Spleen (tissue), 11 donors: Measurements from ENCODE around the gene CAPN9. TPM values are rescaled to one million over a fixed set of nuclear protein-coding genes. Genes with fewer than 3 reads are reported as not detected.

Experiments used
- DNase-seq: peaks from one replicate; pipeline ENCODE4 v3.0.0-alpha.2; 2020
- H3K27ac ChIP-seq, 8 donors: fragments of 200-600 bp; sonication (generic) in 7 of 8; 1 replicate in 4 of 8; 2 replicates in 4 of 8; pipeline versions ENCODE4 v1.5.0 to v1.8.0; 2016 to 2021; ENCODE audit warnings: inconsistent platforms in 4 of 8, mild to moderate bottlenecking in 4 of 8, moderate library complexity in 1 of 8
- H3K27me3 ChIP-seq, 7 donors: fragments of 200-600 bp; sonication (generic) in 6 of 7; replicated peaks in 1 of 7; 1 replicate in 4 of 7; 2 replicates in 3 of 7; pipeline versions ENCODE4 v1.5.0 to v1.8.0; 2016 to 2021; ENCODE audit warnings: inconsistent platforms in 3 of 7, mild to moderate bottlenecking in 1 of 7
- H3K36me3 ChIP-seq, 6 donors: fragments of 200-600 bp; sonication (generic) in 5 of 6; 1 replicate in 4 of 6; 2 replicates in 2 of 6; pipeline versions ENCODE4 v1.5.0 to v1.8.0; 2016 to 2021; ENCODE audit warnings: inconsistent platforms in 2 of 6
- H3K4me1 ChIP-seq, 6 donors: fragments of 200-600 bp; sonication (generic) in 5 of 6; 1 replicate in 3 of 6; 2 replicates in 3 of 6; pipeline versions ENCODE4 v1.5.0 to v1.8.0; 2016 to 2021; ENCODE audit warnings: inconsistent platforms in 3 of 6
- H3K4me3 ChIP-seq, 8 donors: fragments of 200-600 bp; sonication (generic) in 7 of 8; 1 replicate in 4 of 8; 2 replicates in 4 of 8; pipeline versions ENCODE4 v1.5.0 to v1.8.0; 2016 to 2021; ENCODE audit warnings: inconsistent platforms in 4 of 8, mild to moderate bottlenecking in 4 of 8, moderate library complexity in 2 of 8
- H3K9me3 ChIP-seq, 8 donors: fragments of 200-600 bp; sonication (generic) in 7 of 8; 1 replicate in 4 of 8; 2 replicates in 4 of 8; pipeline versions ENCODE4 v1.5.0 to v1.8.0; 2016 to 2021; ENCODE audit warnings: inconsistent platforms in 4 of 8
- POLR2A ChIP-seq, 3 donors: fragments of 450-650 bp; IDR thresholded peaks; one replicate each; pipeline ENCODE4 v1.5.1; 2017; ENCODE audit warnings: antibody characterized with exemption in 3 of 3, mild to moderate bottlenecking in 1 of 3
- POLR2AphosphoS5 ChIP-seq, 3 donors: sonication (generic); formaldehyde crosslinking; IDR thresholded peaks; one replicate each; pipeline ENCODE4 v1.5.1; 2017; ENCODE audit warnings: antibody characterized with exemption in 3 of 3
- WGBS, 5 donors: extraction: QIAGEN DNeasy Blood & Tissue Kit in 3 of 5; methylation state at CpG; one replicate each; pipeline versions ENCODE4 v1.1.5 to v1.1.7; 2013 to 2018; 5-methylcytosine and 5-hydroxymethylcytosine counted together
- intact Hi-C: fragments of 100-400 bp; cut with DNase I; formaldehyde crosslinking; loops from one replicate; pipeline ENCODE4 v1.15.0; 2023; ENCODE audit warnings: low total_unique reads
- polyA plus RNA-seq, 3 donors: library from polyadenylated mRNA; stranded (reverse); fragments of 200-250 nt; gene quantifications; one replicate each; pipeline ENCODE4 v1.2.1, GENCODE V29; 2013
- total RNA-seq, 7 donors: library from RNA; depleted of rRNA in 3 of 7; stranded (reverse); fragments of >200 nt in 3 of 7; fragmentation: NEBNext Ultra II Directional in 4 of 7; extraction: Animal tissue kit (Norgen Biotek cat#: 25700) in 4 of 7; gene quantifications; one replicate each; pipeline versions ENCODE4 v1.1.0 to v1.2.1, GENCODE V29; 2016 to 2021
- TF ChIP-seq, protein P1 (sequence below), 11 experiments: fragments of 200-600 bp in 7 of 11; fragments of 450-650 bp in 4 of 11; sonication (generic) in 4 of 11; IDR thresholded peaks in 8 of 11; conservative IDR thresholded peaks in 3 of 11; 1 replicate in 7 of 11; 2 replicates in 4 of 11; pipeline versions ENCODE4 v1.4.0 to v1.8.0; 2016 to 2021; ENCODE audit warnings: antibody characterized with exemption in 11 of 11, inconsistent platforms in 4 of 11, mild to moderate bottlenecking in 1 of 11
- donor health status: healthy with polysubstance abuse.
- donor health status: DM: no; HTN: no; CAD: no; lungs with moderate emphysema.
- donor health status: DM: no; HTN: no; CAD: no.
- donor health status: Bipolar disorder and iron deficiency.
- donor health status: healthy.
- donor health status: DM: no; HTN: no; CAD: no.
- donor health status: DM: yes; HTN: yes; CAD: no.

CAPN9 gene
- total and polyA plus RNA-seq, 10 donors = 0.05 TPM; not detected in 9

DNA sequence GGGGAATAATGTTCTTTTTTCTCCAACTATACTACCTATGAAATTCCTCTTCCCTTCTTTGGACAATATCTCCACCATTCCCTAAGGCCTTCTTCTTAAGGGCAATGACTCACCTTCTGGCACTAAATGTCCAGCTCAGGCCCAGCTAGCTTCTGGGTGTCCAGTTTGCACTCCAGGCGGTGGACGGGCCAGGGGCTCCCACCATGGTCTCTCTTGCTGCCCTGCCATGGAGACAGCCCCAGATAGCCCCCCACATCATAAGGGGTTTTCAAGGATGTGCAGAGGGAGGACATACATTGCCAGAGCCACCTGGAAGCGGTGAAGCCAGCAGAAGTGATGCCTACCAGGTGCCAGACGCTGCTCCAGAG is 77.3 kb downstream of the CAPN9 start:
- Histone ChIP-seq H3K4me3 (no peak overlapping the region), H3K4me1 (peaks cover 0 to 6% (median 0%) of the 10 kb centered on the region in 6 donors), H3K27ac (no peak overlapping the region), H3K36me3 (no peaks in the 10 kb centered on the region), H3K9me3 (no peaks in the 10 kb centered on the region), H3K27me3 (peaks cover 0 to 3% (median 0%) of the 10 kb centered on the region in 7 donors)
- TF ChIP-seq, protein P1, sequence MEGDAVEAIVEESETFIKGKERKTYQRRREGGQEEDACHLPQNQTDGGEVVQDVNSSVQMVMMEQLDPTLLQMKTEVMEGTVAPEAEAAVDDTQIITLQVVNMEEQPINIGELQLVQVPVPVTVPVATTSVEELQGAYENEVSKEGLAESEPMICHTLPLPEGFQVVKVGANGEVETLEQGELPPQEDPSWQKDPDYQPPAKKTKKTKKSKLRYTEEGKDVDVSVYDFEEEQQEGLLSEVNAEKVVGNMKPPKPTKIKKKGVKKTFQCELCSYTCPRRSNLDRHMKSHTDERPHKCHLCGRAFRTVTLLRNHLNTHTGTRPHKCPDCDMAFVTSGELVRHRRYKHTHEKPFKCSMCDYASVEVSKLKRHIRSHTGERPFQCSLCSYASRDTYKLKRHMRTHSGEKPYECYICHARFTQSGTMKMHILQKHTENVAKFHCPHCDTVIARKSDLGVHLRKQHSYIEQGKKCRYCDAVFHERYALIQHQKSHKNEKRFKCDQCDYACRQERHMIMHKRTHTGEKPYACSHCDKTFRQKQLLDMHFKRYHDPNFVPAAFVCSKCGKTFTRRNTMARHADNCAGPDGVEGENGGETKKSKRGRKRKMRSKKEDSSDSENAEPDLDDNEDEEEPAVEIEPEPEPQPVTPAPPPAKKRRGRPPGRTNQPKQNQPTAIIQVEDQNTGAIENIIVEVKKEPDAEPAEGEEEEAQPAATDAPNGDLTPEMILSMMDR (IDR thresholded peaks at IDR 0.05 in 8 of 11, conservative IDR thresholded peaks at IDR 0.05 in 3 of 11) = no peak
- TF ChIP-seq POLR2AphosphoS5 (IDR thresholded peaks at IDR 0.05) = no peak
- TF ChIP-seq POLR2A (IDR thresholded peaks at IDR 0.05) = no peak
- intact Hi-C loops = no loop called here
- 85 to 98% (median 91%) methylated on average over 4 of the region's 4 CpGs for WGBS, 5 donors
- no peak for DNase-seq

DNA sequence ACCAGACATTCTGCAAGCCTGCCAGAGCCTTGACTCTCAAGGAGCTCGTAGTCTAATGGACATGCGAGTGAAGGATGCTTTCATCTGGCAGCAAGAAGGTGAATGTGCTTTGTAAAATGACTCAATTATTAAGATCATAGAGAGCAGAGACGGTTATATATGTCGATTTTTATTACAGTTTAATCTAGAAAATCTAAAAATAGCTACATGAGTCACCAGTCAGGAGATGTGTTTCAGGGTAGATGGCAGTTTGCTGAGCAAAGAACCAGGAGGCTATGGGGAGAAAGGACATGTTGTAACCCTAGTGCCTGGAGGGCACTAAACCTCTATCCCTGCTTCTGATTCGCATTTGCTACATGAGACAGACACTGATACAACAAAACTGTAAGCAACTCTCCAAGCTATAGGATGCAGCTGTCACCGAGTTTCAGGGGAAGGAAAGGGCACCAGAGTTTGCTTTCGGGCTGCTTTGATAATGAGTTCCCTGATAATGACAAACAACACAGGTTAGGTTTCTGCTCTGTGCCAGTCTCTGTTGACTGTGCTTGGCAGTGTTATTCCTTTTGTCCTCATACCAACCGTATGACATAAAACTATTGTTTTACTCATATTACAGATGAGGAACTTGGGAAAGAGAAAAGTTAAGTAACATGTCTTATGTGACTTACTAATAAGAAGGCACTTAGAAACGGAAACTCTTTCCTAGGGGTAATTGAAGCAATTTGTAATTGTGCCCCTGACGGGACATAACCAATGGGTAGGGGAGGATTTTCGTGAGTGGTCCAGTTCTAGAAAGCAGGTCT is 77.9 kb downstream of the CAPN9 start:
- intact Hi-C loops = no loop called here
- no peak for DNase-seq
- no peak overlapping the region for H3K27ac ChIP-seq
- TF ChIP-seq, protein P1 (IDR thresholded peaks at IDR 0.05 in 8 of 11, conservative IDR thresholded peaks at IDR 0.05 in 3 of 11) = no peak
- TF ChIP-seq POLR2AphosphoS5 (IDR thresholded peaks at IDR 0.05) (no peak), POLR2A (IDR thresholded peaks at IDR 0.05) (no peak)
- H3K9me3 ChIP-seq = no peaks in the 10 kb centered on the region
- WGBS, 5 donors = 46 to 71% (median 63%) methylated on average over 11 of the region's 11 CpGs
- no peak overlapping the region for H3K4me3 ChIP-seq
- peaks cover 0 to 6% (median 0%) of the 10 kb centered on the region in 6 donors for H3K4me1 ChIP-seq
- H3K27me3 ChIP-seq = peaks cover 0 to 3% (median 0%) of the 10 kb centered on the region in 7 donors
- H3K36me3 ChIP-seq = no peaks in the 10 kb centered on the region

DNA sequence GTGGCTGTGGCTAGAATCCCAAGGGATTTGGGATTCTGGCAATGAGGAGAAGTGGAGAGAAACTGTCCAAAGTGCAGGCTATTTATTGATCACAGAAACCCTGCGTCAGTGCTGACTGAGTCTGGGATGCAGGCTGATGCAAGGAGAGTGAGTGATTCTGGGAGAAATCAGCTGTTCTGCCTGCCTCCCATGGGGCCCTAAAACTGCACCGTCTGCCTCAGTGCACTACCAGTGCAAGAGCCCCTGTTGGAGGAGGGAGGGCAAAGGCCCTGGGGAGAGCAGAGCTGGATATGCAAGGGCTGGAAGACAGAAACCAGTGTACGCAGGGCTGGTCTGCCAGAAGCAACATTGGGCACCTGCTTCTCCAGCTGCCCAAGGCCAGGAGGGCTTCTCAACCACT is 78.6 kb downstream of the CAPN9 start:
- Histone ChIP-seq H3K27ac (no peak overlapping the region), H3K4me1 (peaks cover 0 to 6% (median 0%) of the 10 kb centered on the region in 6 donors), H3K36me3 (no peaks in the 10 kb centered on the region), H3K4me3 (no peak overlapping the region), H3K27me3 (peaks cover 0 to 3% (median 0%) of the 10 kb centered on the region in 7 donors), H3K9me3 (peaks cover 0 to under 1% (median 0%) of the 10 kb centered on the region in 8 donors)
- intact Hi-C loops = no loop called here
- DNase-seq = no peak
- no peak for TF ChIP-seq POLR2AphosphoS5 (IDR thresholded peaks at IDR 0.05)
- TF ChIP-seq, protein P1 (IDR thresholded peaks at IDR 0.05 in 8 of 11, conservative IDR thresholded peaks at IDR 0.05 in 3 of 11) = no peak
- no peak for TF ChIP-seq POLR2A (IDR thresholded peaks at IDR 0.05)
- WGBS, 5 donors = 84 to 93% (median 90%) methylated on average over 3 of the region's 3 CpGs

DNA sequence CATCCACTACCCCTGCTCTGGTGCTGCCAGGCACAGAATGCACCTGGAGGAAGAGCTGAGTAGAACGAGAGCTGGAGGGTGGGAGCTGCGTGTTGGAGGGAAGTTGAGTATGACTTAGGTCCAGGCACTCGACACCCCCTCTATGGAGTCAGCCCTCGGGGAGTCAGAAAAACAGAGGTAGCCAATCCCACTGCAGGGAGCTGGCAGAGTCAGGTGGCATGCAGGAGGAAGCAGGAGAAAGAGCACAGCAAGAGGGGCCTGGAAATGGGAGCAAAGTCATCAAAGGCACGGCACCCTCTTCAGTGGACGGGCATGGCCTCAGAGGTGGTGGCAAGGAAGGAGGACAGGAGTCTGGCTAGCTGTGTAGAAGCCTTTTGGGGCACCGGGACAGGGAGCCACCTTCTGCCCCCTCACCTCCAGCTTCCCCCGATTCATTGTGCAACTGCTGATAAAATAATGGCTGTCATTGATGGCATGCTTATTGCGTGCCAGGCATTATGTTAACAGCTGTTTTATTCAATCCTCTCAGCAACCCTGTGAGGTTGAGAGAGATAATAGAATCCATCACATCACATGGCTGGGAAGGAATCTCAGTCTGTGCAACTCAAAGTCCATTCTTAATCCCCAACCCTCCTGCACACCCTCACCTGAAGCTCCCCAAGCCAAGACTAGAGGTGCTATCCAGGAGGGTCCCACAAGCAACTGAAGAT is 79.1 kb downstream of the CAPN9 start:
- Histone ChIP-seq H3K27me3 (peaks cover 0 to 3% (median 0%) of the 10 kb centered on the region in 7 donors), H3K9me3 (peaks cover 0 to 5% (median 0%) of the 10 kb centered on the region in 8 donors), H3K27ac (no peak overlapping the region), H3K4me1 (peaks cover 0 to 6% (median 0%) of the 10 kb centered on the region in 6 donors), H3K4me3 (no peak overlapping the region), H3K36me3 (no peaks in the 10 kb centered on the region)
- TF ChIP-seq POLR2A (IDR thresholded peaks at IDR 0.05) = no peak
- TF ChIP-seq, protein P1 (IDR thresholded peaks at IDR 0.05 in 8 of 11, conservative IDR thresholded peaks at IDR 0.05 in 3 of 11) = no peak
- no peak for TF ChIP-seq POLR2AphosphoS5 (IDR thresholded peaks at IDR 0.05)
- DNase-seq = no peak
- 89 to 96% (median 90%) methylated on average over 9 of the region's 9 CpGs for WGBS, 5 donors
- intact Hi-C loops = no loop called here
